Subcutaneous preadipocyte (primary cell): ENCODE measurements around the gene HPCAL4. TPM values are rescaled to one million over a fixed set of nuclear protein-coding genes. Genes with fewer than 3 reads are reported as not detected.

Experiments
- small RNA-seq: library from RNA; depleted of rRNA; stranded (forward); fragments of <200 nt; gene quantifications from one replicate; pipeline ENCODE3, GENCODE V24; 2012
- total RNA-seq: library from RNA; depleted of rRNA; stranded (reverse); fragments of >200 nt; gene quantifications from 2 replicates; pipeline ENCODE4 v1.2.3, GENCODE V29; 2012

HPCAL4 gene
- total RNA-seq = not detected in 2 replicates

GRCh38 chr1:39691383-39692151 lies at the start of gene HPCAL4:
TSS of gene HPCAL4 (minus strand) at chr1:39691433. CDS start at chr1:39684603, 6,830 bp downstream.

GRCh38 chr1:39738622-39739366 lies 47.6 kb upstream of the HPCAL4 start, which contains the start of gene PPIE:
TSS of gene PPIE (plus strand) at chr1:39738882. CDS start at chr1:39738901, 19 bp downstream.

DNA sequence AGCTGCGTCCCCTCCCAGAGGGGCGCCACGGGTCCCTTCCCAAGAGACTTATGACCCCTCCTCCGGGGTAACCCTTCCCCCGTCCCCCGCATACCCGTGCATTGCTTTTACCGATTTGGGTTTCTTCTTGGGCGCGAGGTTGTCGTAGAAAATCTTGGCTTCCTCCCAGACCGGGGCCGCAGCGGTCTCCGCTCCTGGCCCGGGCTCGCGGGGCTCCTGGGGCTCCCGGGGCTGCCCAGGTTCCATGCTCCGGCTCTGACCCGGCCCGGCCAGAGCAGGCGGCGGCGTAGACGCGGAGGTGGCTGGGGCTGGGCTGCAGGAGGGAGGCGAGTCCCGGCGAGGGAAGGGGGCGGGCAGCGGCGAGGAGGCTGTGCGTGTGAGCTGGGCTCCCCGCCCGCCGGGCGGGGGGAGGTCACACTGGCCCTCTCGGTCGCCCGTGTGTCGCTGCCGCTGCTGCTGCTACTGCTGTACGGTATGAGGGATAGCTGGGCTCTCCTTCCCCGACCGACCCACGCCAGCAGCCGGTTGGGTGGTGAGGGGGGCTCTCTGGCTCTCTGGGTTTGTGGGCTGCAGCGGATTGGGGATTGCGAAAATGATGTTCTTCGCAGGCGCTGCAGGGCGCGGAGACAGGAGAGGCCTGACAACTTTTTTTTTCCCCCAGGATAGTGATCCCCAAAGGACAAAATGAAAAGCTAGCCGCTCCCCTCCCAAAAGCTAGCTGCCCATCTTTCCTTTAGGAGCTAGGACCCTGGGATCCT lies 19.3 kb downstream of the HPCAL4 start, which contains the start of gene NT5C1A:
Gene NT5C1A (minus strand): TSS at position 315 of the 758 bp plus-strand sequence. CDS start 69 bp downstream, at position 246.

GRCh38 chr1:39639305-39640130 lies 51.7 kb downstream of the HPCAL4 start, which contains the start of gene HEYL:
TSS of gene HEYL (minus strand) at chr1:39639643. CDS start at chr1:39639625, 18 bp downstream.

Small RNA genes within 50 kb of the gene (small RNA-seq; reads per million reads assigned to genes)
- gene RNU7-121P = not detected

Other genes with a start within 250 kb of the HPCAL4 start
- gene BMP8A, start 199.8 kb downstream of the HPCAL4 start, total RNA-seq = not detected in 2 replicates
- gene PABPC4, start 114.6 kb downstream of the HPCAL4 start, total RNA-seq = 205 and 220 TPM in 2 replicates
- under 0.01 TPM in 1 of 2 replicates, not detected in the other for gene HEYL, start 51.8 kb downstream of the HPCAL4 start, total RNA-seq
- gene NT5C1A, start 19.3 kb downstream of the HPCAL4 start, total RNA-seq = not detected in 2 replicates
- gene PPIE, start 47.4 kb upstream of the HPCAL4 start, total RNA-seq = 23.5 and 25.0 TPM in 2 replicates
- 1.6 and 1.8 TPM in 2 replicates for gene OXCT2, start 79.9 kb upstream of the HPCAL4 start, total RNA-seq
- under 0.01 TPM in 1 of 2 replicates, not detected in the other for gene BMP8B, start 97.4 kb upstream of the HPCAL4 start, total RNA-seq
- gene TRIT1, start 192.1 kb upstream of the HPCAL4 start, total RNA-seq = 18.7 and 24.4 TPM in 2 replicates
- 0.37 TPM in 1 of 2 replicates, not detected in the other for gene MYCL, start 210.5 kb upstream of the HPCAL4 start, total RNA-seq